ENCODE measurements around the gene EVC.

- TF ChIP-seq TCF12 (IDR thresholded peaks at IDR 0.05; ENCODE audit: low read depth) (no peak), RAD21 (IDR thresholded peaks at IDR 0.05; ENCODE audit: low read depth) (no peak), EP300 (IDR thresholded peaks at IDR 0.05; ENCODE audit: borderline replicate concordance) (no peak), CREB1 (IDR thresholded peaks at IDR 0.05; ENCODE audit: low read depth) (no peak), YY1 (IDR thresholded peaks at IDR 0.05; ENCODE audit: low read depth) (no peak), REST (IDR thresholded peaks at IDR 0.05; ENCODE audit: low read depth) (no peak), TEAD4 (IDR thresholded peaks at IDR 0.05) (no peak), MAX (IDR thresholded peaks at IDR 0.05) (no peak), NFIC (IDR thresholded peaks at IDR 0.05) (no peak), TAF1 (IDR thresholded peaks at IDR 0.05; ENCODE audit: low read depth) (no peak)
Observed at GRCh38 chr4:5746250-5746649, 35.2 kb downstream of the EVC start.
